Glutamatergic neuron (in vitro differentiated cells): Measurements from ENCODE around the gene MBNL1. TPM values are rescaled to one million over a fixed set of nuclear protein-coding genes. Genes with fewer than 3 reads are reported as not detected.
A peak's percentile ranks its signal among the peaks of the same experiment; 100 is the strongest.

ENCODE experiments used
- DNase-seq: peaks from one replicate; pipeline ENCODE4 v3.0.0; 2022
- H3K27ac Mint-ChIP-seq: one replicate; pipeline ENCODE4 v1.8.0; 2020; ENCODE audit warnings: mild to moderate bottlenecking, mixed read lengths, inconsistent platforms; ENCODE audit not compliant: unreplicated experiment
- H3K27me3 Mint-ChIP-seq: one replicate; pipeline ENCODE4 v1.8.0; 2020; ENCODE audit warnings: mild to moderate bottlenecking, moderate library complexity, mixed read lengths, inconsistent platforms; ENCODE audit not compliant: unreplicated experiment
- H3K36me3 Mint-ChIP-seq: one replicate; pipeline ENCODE4 v1.8.0; 2020; ENCODE audit warnings: mild to moderate bottlenecking, mixed read lengths, inconsistent platforms; ENCODE audit not compliant: unreplicated experiment
- H3K4me1 Mint-ChIP-seq: one replicate; pipeline ENCODE4 v1.8.0; 2020; ENCODE audit warnings: mild to moderate bottlenecking, low read depth, mixed read lengths, inconsistent platforms; ENCODE audit not compliant: unreplicated experiment
- H3K4me3 Mint-ChIP-seq: one replicate; pipeline ENCODE4 v1.8.0; 2020; ENCODE audit warnings: mild to moderate bottlenecking, mixed read lengths, inconsistent platforms; ENCODE audit not compliant: unreplicated experiment
- H3K9me3 Mint-ChIP-seq: one replicate; pipeline ENCODE4 v1.8.0; 2020; ENCODE audit warnings: mild to moderate bottlenecking, moderate library complexity, mixed read lengths, inconsistent platforms; ENCODE audit not compliant: unreplicated experiment
- total RNA-seq: library from RNA; stranded (reverse); fragmentation: NEBNext Ultra II Directional; extraction: Animal tissue kit (Norgen Biotek cat#: 25700); gene quantifications from one replicate; pipeline ENCODE4 v1.2.1, GENCODE V29; 2021; ENCODE audit not compliant: unreplicated experiment
- TF ChIP-seq, protein P1 (sequence below): fragments of 200-600 bp; sonication (generic); IDR thresholded peaks from one replicate; pipeline ENCODE4 v1.5.0; 2021; ENCODE audit not compliant: partially characterized antibody, unreplicated experiment

MBNL1 gene
- total RNA-seq, 1 donor from 2014 or later = 36.6 TPM

DNA sequence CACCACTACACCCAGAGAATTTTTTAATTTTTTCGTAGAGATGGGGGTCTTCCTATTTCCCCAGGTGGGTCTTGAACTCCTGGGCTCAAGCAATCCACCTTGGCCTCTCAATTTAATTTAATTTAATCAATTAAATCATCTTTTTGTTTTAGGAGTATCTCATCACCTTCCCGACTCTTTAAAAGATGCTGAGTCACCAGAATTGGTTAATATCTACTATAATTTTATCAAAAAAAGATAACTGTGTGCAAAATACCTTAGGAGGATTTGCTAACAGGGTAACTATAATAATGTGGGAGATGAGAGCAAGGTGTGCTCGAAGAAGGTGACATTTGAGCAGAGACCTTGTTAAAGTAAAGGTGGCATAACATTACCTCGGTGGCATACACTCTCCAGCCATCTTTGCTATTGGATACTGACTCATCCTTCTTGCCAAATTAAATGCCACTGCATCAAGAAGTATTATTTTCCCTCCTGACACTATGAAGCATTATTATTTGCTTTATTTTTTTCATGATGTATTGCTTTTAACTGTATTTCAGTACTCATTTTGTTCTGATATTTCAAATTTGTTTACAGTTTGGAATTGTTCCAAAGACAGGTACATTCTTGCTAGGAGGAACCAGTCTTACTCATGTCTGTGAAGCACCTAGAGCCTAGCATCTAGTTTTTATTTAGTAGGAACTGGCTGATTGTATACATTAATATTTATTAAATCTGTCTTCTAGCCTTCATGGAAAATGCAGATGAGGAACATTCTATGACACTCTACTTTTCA, 200.7 kb downstream of the MBNL1 start:
- DNase-seq = no peak
- H3K9me3 Mint-ChIP-seq = no peaks in the 10 kb centered on the region
- no peaks in the 10 kb centered on the region for H3K36me3 Mint-ChIP-seq
- no peak overlapping the region for H3K27ac Mint-ChIP-seq
- H3K27me3 Mint-ChIP-seq = peaks cover 1% of the 10 kb centered on the region
- H3K4me1 Mint-ChIP-seq = peaks cover 6% of the 10 kb centered on the region
- TF ChIP-seq, protein P1, sequence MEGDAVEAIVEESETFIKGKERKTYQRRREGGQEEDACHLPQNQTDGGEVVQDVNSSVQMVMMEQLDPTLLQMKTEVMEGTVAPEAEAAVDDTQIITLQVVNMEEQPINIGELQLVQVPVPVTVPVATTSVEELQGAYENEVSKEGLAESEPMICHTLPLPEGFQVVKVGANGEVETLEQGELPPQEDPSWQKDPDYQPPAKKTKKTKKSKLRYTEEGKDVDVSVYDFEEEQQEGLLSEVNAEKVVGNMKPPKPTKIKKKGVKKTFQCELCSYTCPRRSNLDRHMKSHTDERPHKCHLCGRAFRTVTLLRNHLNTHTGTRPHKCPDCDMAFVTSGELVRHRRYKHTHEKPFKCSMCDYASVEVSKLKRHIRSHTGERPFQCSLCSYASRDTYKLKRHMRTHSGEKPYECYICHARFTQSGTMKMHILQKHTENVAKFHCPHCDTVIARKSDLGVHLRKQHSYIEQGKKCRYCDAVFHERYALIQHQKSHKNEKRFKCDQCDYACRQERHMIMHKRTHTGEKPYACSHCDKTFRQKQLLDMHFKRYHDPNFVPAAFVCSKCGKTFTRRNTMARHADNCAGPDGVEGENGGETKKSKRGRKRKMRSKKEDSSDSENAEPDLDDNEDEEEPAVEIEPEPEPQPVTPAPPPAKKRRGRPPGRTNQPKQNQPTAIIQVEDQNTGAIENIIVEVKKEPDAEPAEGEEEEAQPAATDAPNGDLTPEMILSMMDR = no peak
- no peak overlapping the region for H3K4me3 Mint-ChIP-seq

DNA sequence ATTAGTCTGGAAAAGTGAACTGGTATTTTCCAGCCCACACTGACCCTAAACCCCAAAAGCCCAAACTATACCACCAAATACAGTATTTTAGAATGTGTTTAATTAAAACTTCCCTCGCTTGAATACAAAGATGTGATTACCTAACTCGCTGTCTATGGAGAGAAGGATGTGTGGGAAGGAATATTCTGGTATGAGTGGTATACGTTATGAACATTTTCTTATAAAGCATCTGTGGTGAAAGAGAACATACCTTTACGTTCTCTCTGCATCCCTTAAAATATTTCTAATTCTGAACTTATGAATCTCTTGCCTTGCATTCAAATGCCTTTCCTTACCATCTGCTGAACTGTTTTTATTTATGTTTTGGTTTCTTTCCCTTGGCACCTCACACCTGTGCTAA, 201.4 kb downstream of the MBNL1 start:
- no peak for DNase-seq
- TF ChIP-seq, protein P1 = no peak
- Mint-ChIP-seq H3K4me1 (peaks cover 6% of the 10 kb centered on the region), H3K36me3 (no peaks in the 10 kb centered on the region), H3K27ac (no peak overlapping the region), H3K27me3 (peaks cover 1% of the 10 kb centered on the region), H3K9me3 (no peaks in the 10 kb centered on the region), H3K4me3 (no peak overlapping the region)

DNA sequence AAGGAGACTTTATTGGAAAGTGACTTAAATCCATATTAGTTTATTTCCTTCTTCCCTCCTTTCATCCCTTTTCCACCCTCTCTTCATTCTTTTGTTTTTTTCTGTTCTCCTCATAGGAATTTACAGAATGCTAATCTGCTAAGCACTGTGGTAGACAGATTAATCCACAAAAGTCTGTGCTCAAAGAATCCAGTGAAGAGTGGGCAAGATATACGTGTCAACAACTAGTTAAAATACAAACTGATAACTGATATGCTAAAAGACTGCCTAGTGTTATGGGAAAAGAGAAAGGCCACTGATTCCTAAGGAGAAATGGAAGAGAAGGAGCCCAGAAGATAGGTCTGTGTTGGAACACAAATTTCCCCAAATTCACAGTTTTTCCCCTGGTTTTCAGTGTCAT, 202.2 kb downstream of the MBNL1 start:
- Mint-ChIP-seq H3K27me3 (peaks cover 1% of the 10 kb centered on the region), H3K4me3 (no peak overlapping the region), H3K9me3 (no peaks in the 10 kb centered on the region), H3K4me1 (peaks cover 6% of the 10 kb centered on the region), H3K27ac (no peak overlapping the region), H3K36me3 (no peaks in the 10 kb centered on the region)
- DNase-seq = no peak
- TF ChIP-seq, protein P1 = no peak

DNA sequence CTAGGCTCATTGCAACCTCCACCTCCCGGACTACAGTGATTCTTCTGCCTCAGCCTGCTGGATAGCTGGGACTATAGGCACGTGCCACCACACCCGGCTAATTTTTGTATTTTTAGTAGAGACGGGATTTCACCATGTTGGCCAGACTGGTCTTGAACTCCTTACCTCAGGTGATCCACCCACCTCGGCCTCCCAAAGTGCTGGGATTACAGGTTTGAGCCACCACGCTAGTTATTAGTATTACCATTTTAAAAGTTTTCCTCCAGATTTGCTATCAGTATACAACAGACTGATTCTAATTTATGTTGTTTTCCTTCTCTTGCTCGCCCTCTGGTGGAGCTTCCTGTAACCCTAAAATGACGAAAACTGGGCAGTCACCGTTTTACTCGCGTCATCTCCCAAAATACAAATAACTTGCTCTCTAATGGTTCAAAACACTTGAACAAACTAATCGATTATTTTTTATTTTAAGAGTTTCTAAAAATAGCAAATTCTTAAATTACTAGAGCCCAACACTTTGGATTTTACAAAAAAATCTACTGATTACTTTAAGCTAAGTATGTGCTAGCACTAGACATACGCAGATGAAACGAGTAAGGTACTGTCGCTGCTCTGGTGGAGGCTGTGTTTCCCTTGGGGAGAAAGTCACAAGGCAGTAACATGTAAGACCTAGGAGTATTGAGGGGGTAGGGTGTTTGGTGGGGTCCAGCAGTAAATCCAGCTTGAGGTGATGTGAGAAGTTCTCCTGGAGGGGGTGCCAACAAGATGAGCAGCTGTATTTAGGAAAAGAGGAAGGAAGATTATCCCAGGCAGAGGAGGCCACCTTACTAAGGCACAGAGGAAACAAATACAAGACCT, 203.3 kb downstream of the MBNL1 start:
- Mint-ChIP-seq H3K9me3 (no peaks in the 10 kb centered on the region), H3K27ac (no peak overlapping the region), H3K4me1 (peaks cover 6% of the 10 kb centered on the region), H3K36me3 (no peaks in the 10 kb centered on the region), H3K4me3 (no peak overlapping the region), H3K27me3 (peaks cover 1% of the 10 kb centered on the region)
- TF ChIP-seq, protein P1 = peak; percentile 72
- DNase-seq = peak; percentile 58

DNA sequence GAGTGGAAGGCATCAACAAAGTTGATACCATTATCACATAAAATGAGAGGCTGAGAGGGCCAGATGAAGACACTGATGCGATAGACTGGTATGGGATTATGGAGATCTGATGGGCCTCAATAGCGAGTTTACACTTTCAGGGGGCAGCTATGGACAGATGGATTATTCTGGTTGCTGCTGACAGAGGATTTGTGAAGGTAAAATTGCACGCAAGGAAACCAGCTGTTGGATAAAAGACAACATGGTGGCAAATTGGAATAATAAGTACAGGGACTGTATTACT, 203.9 kb downstream of the MBNL1 start:
- Mint-ChIP-seq H3K9me3 (no peaks in the 10 kb centered on the region), H3K4me1 (peaks cover 6% of the 10 kb centered on the region), H3K4me3 (no peak overlapping the region), H3K36me3 (no peaks in the 10 kb centered on the region), H3K27me3 (peaks cover 1% of the 10 kb centered on the region), H3K27ac (no peak overlapping the region)
- TF ChIP-seq, protein P1 = no peak
- no peak for DNase-seq
